ENCODE data around the gene ZSCAN5B. TPM values are rescaled to one million over a fixed set of nuclear protein-coding genes. Genes with fewer than 3 reads are reported as not detected.

The ZSCAN5B gene
- total and polyA plus RNA-seq, 9 of the 15 experiments (the other 6 are each of a cell fraction or from before 2014, with no cell fraction given): 0.03 to 0.07 TPM; not detected in 7

GRCh38 chr19:56191711-56192110 lies 5.9 kb downstream of the ZSCAN5B start:
- ChIA-PET POLR2A (interaction anchor here (0.9 kb wide), 1 partner anchor 10 kb away, joined by 4 read pairs; no protein-coding TSS in a partner anchor), CTCF (ENCODE audit: low intra/inter-chr PET ratio) (no interaction called here)
- Histone ChIP-seq H3K4me1 (replicated peaks in 1 of 2; ENCODE audit: control insufficient read depth in 2 of 2, insufficient read depth in 2 of 2, low read length in 2 of 2) (peaks cover 3 to 5% of the 10 kb centered on the region in 2 experiments; a peak in 4 of 5 replicates), H3K9me1 (ENCODE audit: control insufficient read depth, insufficient read depth, low read length) (no peaks in the 10 kb centered on the region), H3K9me3 (replicated peaks; ENCODE audit: control insufficient read depth, insufficient read depth, low read depth, low read length) (no peaks in the 10 kb centered on the region), H3K36me3 (ENCODE audit: control insufficient read depth, insufficient read depth, low read length) (no peaks in the 10 kb centered on the region), H2AFZ (ENCODE audit: low read depth, low read length) (no peak overlapping the region), H3K4me2 (ENCODE audit: insufficient read depth, low read length) (no peak overlapping the region), H3K27ac (ENCODE audit: extremely low read depth, low read depth, low read length) (no peak overlapping the region), H3K27me3 (ENCODE audit: control insufficient read depth in 2 of 2, insufficient read depth in 2 of 2, low read length in 2 of 2) (no peaks in the 10 kb centered on the region; a peak in 2 of 5 replicates), H4K20me1 (replicated peaks; ENCODE audit: control insufficient read depth, insufficient read depth, low read length) (no peaks in the 10 kb centered on the region), H3K4me3 (no peak overlapping the region), H3K79me2 (ENCODE audit: control insufficient read depth, insufficient read depth, low read length) (no peaks in the 10 kb centered on the region), H3K9ac (ENCODE audit: insufficient read depth in 1 of 2, low read depth in 2 of 2, low read length in 2 of 2) (no peak overlapping the region)
- TF ChIP-seq RBM39 (optimal IDR thresholded peaks at IDR 0.05; ENCODE audit: low read depth, low read length) (no peak), ZNF764 (CRISPR knock-in tag; IDR thresholded peaks at IDR 0.05; ENCODE audit: low read depth) (no peak), PTTG1 (tag; IDR thresholded peaks at IDR 0.05; ENCODE audit: low read depth) (no peak)
- intact Hi-C loops (cut with micrococcal nuclease) (no loop called here), in situ Hi-C loops (cut with MboI) (no loop called here)
- no TSS peak for BruUV-seq (replicated peaks)
- DNase-seq (ENCODE audit: extremely low read depth in 1 of 4, low spot score in 3 of 4): no peak
- no peak for FAIRE-seq
- ATAC-seq: no peak
- 46% methylated on average over 10 of the region's 10 CpGs for WGBS (ENCODE audit: insufficient coverage, low coverage, missing lambda C conversion rate)

GRCh38 chr19:56191115-56191514 lies 6.5 kb downstream of the ZSCAN5B start:
- peaks cover 3 to 6% of the 10 kb centered on the region in 2 experiments; a peak in 4 of 5 replicates for H3K4me1 ChIP-seq (replicated peaks in 1 of 2; ENCODE audit: control insufficient read depth in 2 of 2, insufficient read depth in 2 of 2, low read length in 2 of 2)
- DNase-seq (ENCODE audit: extremely low read depth in 1 of 4, low spot score in 3 of 4) (no peak), FAIRE-seq (no peak), ATAC-seq (no peak)
- H3K36me3 ChIP-seq (ENCODE audit: control insufficient read depth, insufficient read depth, low read length): no peaks in the 10 kb centered on the region
- H3K79me2 ChIP-seq (ENCODE audit: control insufficient read depth, insufficient read depth, low read length): no peaks in the 10 kb centered on the region
- H4K20me1 ChIP-seq (replicated peaks; ENCODE audit: control insufficient read depth, insufficient read depth, low read length): no peaks in the 10 kb centered on the region
- no peak overlapping the region for H3K27ac ChIP-seq (ENCODE audit: extremely low read depth, low read depth, low read length)
- no peaks in the 10 kb centered on the region for H3K9me3 ChIP-seq (replicated peaks; ENCODE audit: control insufficient read depth, insufficient read depth, low read depth, low read length)
- no peak overlapping the region for H3K4me2 ChIP-seq (ENCODE audit: insufficient read depth, low read length)
- H3K27me3 ChIP-seq (ENCODE audit: control insufficient read depth in 2 of 2, insufficient read depth in 2 of 2, low read length in 2 of 2): no peaks in the 10 kb centered on the region; a peak in 2 of 5 replicates
- no peak overlapping the region for H2AFZ ChIP-seq (ENCODE audit: low read depth, low read length)
- no peak overlapping the region for H3K9ac ChIP-seq (ENCODE audit: insufficient read depth in 1 of 2, low read depth in 2 of 2, low read length in 2 of 2)
- BruUV-seq (replicated peaks): no TSS peak
- ChIA-PET CTCF (ENCODE audit: low intra/inter-chr PET ratio) (no interaction called here), POLR2A (interaction anchor here (1.1 kb wide), 1 partner anchor 9 kb away, joined by 3 read pairs; no protein-coding TSS in a partner anchor)
- in situ Hi-C loops (cut with MboI) (no loop called here), intact Hi-C loops (cut with micrococcal nuclease) (no loop called here)
- no peaks in the 10 kb centered on the region for H3K9me1 ChIP-seq (ENCODE audit: control insufficient read depth, insufficient read depth, low read length)
- TF ChIP-seq CTCFL (IDR thresholded peaks at IDR 0.05; ENCODE audit: borderline replicate concordance, insufficient read depth, low read depth, low read length, poor library complexity, severe bottlenecking): peak; percentile 19
- TF ChIP-seq CTCF (IDR thresholded peaks at IDR 0.05 in 2 of 3, conservative IDR thresholded peaks at IDR 0.05 in 1 of 3; ENCODE audit: insufficient read depth in 2 of 3, low read depth in 1 of 3, low read length in 3 of 3): peak in 2 of 3 experiments; percentile 31 to 40; a peak in 5 of 6 replicates
- TF ChIP-seq PHB (CRISPR knock-in tag; IDR thresholded peaks at IDR 0.05): no peak
- no peak overlapping the region for H3K4me3 ChIP-seq
- WGBS (ENCODE audit: insufficient coverage, low coverage, missing lambda C conversion rate): 37% methylated on average over 4 of the region's 7 CpGs
